ENCODE measurements around the gene HOXB7. TPM values are rescaled to one million over a fixed set of nuclear protein-coding genes. Genes with fewer than 3 reads are reported as not detected.

HOXB7 gene
- total and polyA plus RNA-seq, 10 of the 15 experiments (the other 5 are each of a cell fraction or from before 2014, with no cell fraction given): 2.8 to 7.4 (median 4.2) TPM

DNA sequence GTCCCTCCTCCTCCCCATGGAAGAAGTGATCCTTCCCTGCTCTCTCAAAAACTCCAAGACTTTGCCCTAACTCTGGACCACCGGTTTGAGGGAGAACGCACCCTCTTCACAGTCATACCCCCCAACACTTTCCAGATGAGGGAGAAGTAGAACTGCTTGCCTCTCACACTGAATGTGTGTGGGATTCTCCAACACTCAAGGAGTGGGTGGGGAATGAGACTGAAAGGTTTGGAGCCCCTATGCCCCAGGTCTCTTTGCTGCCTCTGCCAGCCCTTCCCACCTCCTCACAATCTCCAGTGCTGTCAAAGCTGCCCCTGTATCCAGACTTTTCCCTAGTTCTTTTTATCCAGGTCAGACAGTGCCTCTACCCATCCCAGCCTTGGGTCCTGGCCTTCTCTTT is 44.1 kb downstream of the HOXB7 start:
- ChIA-PET CTCF (no interaction called here), RAD21 (ENCODE audit: unreplicated experiment) (interaction anchor here (1.1 kb wide), 1 partner anchor 16 kb away, joined by 3 read pairs; no protein-coding TSS in a partner anchor), POLR2A (interaction anchor here (1.2 kb wide), 1 partner anchor 21 kb away, joined by 3 read pairs; no protein-coding TSS in a partner anchor), SMC1A (ENCODE audit: uncharacterized antibody, unreplicated experiment) (interaction anchor here (0.6 to 1.2 kb wide), 3 partner anchors 8 to 74 kb away, joined by 3 to 7 read pairs (median 3); no protein-coding TSS in a partner anchor)
- Histone ChIP-seq H3K9ac (ENCODE audit: control insufficient read depth, insufficient read depth, low read length) (no peak overlapping the region), H2AFZ (ENCODE audit: control insufficient read depth, low read depth, low read length) (no peak overlapping the region), H3K4me3 (no peak overlapping the region), H3K9me3 (replicated peaks; ENCODE audit: control insufficient read depth, insufficient read depth, low read length) (no peaks in the 10 kb centered on the region), H3K36me3 (ENCODE audit: control insufficient read depth in 2 of 2, insufficient read depth in 2 of 2, low read length in 1 of 2) (no peaks in the 10 kb centered on the region; a peak in 1 of 4 replicates), H3K27ac (ENCODE audit: control insufficient read depth, insufficient read depth) (no peak overlapping the region), H3K4me2 (ENCODE audit: control insufficient read depth, insufficient read depth) (no peak overlapping the region), H3K79me2 (ENCODE audit: control insufficient read depth, insufficient read depth, low read length) (no peaks in the 10 kb centered on the region), H3K27me3 (replicated peaks in 1 of 2; ENCODE audit: control insufficient read depth in 2 of 2, insufficient read depth in 2 of 2, low read length in 1 of 2) (no peaks in the 10 kb centered on the region), H4K20me1 (ENCODE audit: control insufficient read depth, insufficient read depth) (no peaks in the 10 kb centered on the region), H3K4me1 (ENCODE audit: control insufficient read depth, insufficient read depth, low read length) (no peaks in the 10 kb centered on the region)
- FAIRE-seq (no peak), ATAC-seq (no peak), DNase-seq (ENCODE audit: low read depth, low spot score) (no peak)
- WGBS (ENCODE audit: insufficient coverage, insufficient replicate concordance, low lambda C conversion rate, missing lambda C conversion rate): 18% methylated on average over 2 of the region's 2 CpGs
- BruUV-seq (replicated peaks): no TSS peak
- in situ Hi-C loops (cut with MboI) (no loop called here), intact Hi-C loops (cut with micrococcal nuclease; ENCODE audit: unreplicated experiment) (no loop called here)
- TF ChIP-seq RBBP5 (conservative IDR thresholded peaks at IDR 0.05): no peak

DNA sequence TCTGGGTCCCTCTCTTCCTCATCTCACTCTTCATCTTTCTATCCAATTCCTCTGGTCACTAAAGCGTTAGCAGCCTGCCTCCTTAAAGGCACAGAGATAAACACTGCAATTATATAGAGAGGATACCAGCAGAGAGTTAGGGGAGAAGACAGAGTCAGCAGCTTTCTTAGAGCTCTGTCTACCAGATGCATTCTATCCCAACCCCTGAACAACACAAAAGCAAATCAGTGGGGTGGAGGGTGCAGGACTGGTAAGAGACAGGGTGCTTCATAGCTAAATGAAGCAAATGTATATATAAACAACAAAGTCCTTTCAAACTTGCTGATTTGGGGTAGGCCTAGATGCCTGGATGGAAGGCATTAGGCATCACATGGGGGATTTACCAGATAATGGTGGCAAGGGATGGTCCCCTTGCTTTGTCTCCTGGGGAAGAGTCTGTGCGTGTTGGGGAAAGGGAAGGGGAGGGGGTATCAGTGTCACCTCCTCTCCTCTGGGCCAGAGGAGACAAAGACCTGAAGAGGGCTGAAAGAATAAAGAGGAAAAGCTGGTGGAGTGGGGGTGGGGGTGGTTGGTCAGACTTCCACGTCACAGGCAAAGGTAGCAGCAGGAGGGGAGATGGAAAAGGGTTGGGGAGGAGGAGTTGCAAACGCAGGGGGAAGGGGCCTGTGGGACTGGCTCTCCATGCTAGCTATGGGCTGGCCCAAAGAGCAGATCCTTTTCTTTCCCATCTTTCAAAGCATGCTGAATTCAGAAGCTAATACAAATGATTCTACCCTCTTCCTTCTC is 44.7 kb downstream of the HOXB7 start:
- CTCF ChIA-PET: no interaction called here

More for the DNA sequence above, 44.7 kb downstream of the HOXB7 start:
- no peak overlapping the region for H2AFZ ChIP-seq (ENCODE audit: control insufficient read depth, low read depth, low read length)
- ChIA-PET POLR2A (interaction anchor here (1.2 kb wide), 1 partner anchor 20 kb away, joined by 3 read pairs; no protein-coding TSS in a partner anchor), RAD21 (ENCODE audit: unreplicated experiment) (interaction anchor here (1.1 kb wide), 1 partner anchor 17 kb away, joined by 3 read pairs; no protein-coding TSS in a partner anchor), SMC1A (ENCODE audit: uncharacterized antibody, unreplicated experiment) (interaction anchor here (0.6 to 1.3 kb wide), 5 partner anchors 9 to 271 kb away, joined by 3 to 7 read pairs (median 3); no protein-coding TSS in a partner anchor)
- H3K9ac ChIP-seq (ENCODE audit: control insufficient read depth, insufficient read depth, low read length): no peak overlapping the region
- no peaks in the 10 kb centered on the region for H3K4me1 ChIP-seq (ENCODE audit: control insufficient read depth, insufficient read depth, low read length)
- no peak overlapping the region for H3K4me2 ChIP-seq (ENCODE audit: control insufficient read depth, insufficient read depth)
- no peaks in the 10 kb centered on the region for H3K27me3 ChIP-seq (replicated peaks in 1 of 2; ENCODE audit: control insufficient read depth in 2 of 2, insufficient read depth in 2 of 2, low read length in 1 of 2)
- no peaks in the 10 kb centered on the region for H3K79me2 ChIP-seq (ENCODE audit: control insufficient read depth, insufficient read depth, low read length)
- H3K4me3 ChIP-seq: no peak overlapping the region
- no TSS peak for BruUV-seq (replicated peaks)
- in situ Hi-C loops (cut with MboI) (no loop called here), intact Hi-C loops (cut with micrococcal nuclease; ENCODE audit: unreplicated experiment) (no loop called here)
- FAIRE-seq (no peak), ATAC-seq (no peak), DNase-seq (ENCODE audit: low read depth, low spot score) (no peak)
- TF ChIP-seq, protein P1, sequence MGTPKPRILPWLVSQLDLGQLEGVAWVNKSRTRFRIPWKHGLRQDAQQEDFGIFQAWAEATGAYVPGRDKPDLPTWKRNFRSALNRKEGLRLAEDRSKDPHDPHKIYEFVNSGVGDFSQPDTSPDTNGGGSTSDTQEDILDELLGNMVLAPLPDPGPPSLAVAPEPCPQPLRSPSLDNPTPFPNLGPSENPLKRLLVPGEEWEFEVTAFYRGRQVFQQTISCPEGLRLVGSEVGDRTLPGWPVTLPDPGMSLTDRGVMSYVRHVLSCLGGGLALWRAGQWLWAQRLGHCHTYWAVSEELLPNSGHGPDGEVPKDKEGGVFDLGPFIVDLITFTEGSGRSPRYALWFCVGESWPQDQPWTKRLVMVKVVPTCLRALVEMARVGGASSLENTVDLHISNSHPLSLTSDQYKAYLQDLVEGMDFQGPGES (IDR thresholded peaks at IDR 0.05): no peak
- TF ChIP-seq NR2F1 (conservative IDR thresholded peaks at IDR 0.05) (no peak), ZNF592 (IDR thresholded peaks at IDR 0.05) (no peak), ATF2 (IDR thresholded peaks at IDR 0.05; ENCODE audit: low read length) (no peak), SIN3A (IDR thresholded peaks at IDR 0.05; ENCODE audit: low read depth, low read length) (no peak), BMI1 (IDR thresholded peaks at IDR 0.05; ENCODE audit: borderline replicate concordance) (no peak), NRF1 (conservative IDR thresholded peaks at IDR 0.05; ENCODE audit: low read depth, low read length) (no peak), ZNF274 (IDR thresholded peaks at IDR 0.05; ENCODE audit: insufficient read depth, insufficient read length) (no peak)
- H4K20me1 ChIP-seq (ENCODE audit: control insufficient read depth, insufficient read depth): no peaks in the 10 kb centered on the region
- no peak overlapping the region for H3K27ac ChIP-seq (ENCODE audit: control insufficient read depth, insufficient read depth)
- H3K36me3 ChIP-seq (ENCODE audit: control insufficient read depth in 2 of 2, insufficient read depth in 2 of 2, low read length in 1 of 2): no peaks in the 10 kb centered on the region; a peak in 1 of 4 replicates
- WGBS (ENCODE audit: insufficient coverage, insufficient replicate concordance, low lambda C conversion rate, missing lambda C conversion rate): 33% methylated on average over 3 of the region's 4 CpGs
- H3K9me3 ChIP-seq (replicated peaks; ENCODE audit: control insufficient read depth, insufficient read depth, low read length): no peaks in the 10 kb centered on the region

Data from GM12878 (cell line).